IMR-90 (cell line): Measurements from ENCODE around the gene SPINT1. TPM values are rescaled to one million over a fixed set of nuclear protein-coding genes. Genes with fewer than 3 reads are reported as not detected.

Source experiments
- ATAC-seq: fragments of 200-7000 bp; cut with Tn5 transposase; 2 replicates; pipeline ENCODE4 v1.9.1; 2020; ENCODE audit warnings: low read depth, mild to moderate bottlenecking, moderate library complexity
- BruUV-seq: library from RNA; stranded (reverse); fragments of 400-500 nt; replicated peaks from 2 replicates; lab custom pipeline; 2021; lab: Mats Ljungman, UMichigan
- CTCF ChIA-PET: fragments of 300-600 bp; formaldehyde crosslinking; extraction: SDS; loops from one replicate; lab custom pipeline; 2021; ENCODE audit warnings: antibody characterized with exemption; lab: Yijun Ruan, JAX
- POLR2A ChIA-PET: fragments of 300-600 bp; sonication (Branson Sonifier 250); formaldehyde crosslinking; loops from one replicate; lab custom pipeline; 2022; ENCODE audit warnings: antibody characterized with exemption; ENCODE audit not compliant: unreplicated experiment; lab: Charles Lee
- DNase-seq: peaks from one replicate; pipeline ENCODE4 v3.0.0; 2013
- H2AFZ ChIP-seq: replicated peaks from 2 replicates; pipeline ENCODE3; 2013; ENCODE audit warnings: low read length, mild to moderate bottlenecking; ENCODE audit not compliant: poor library complexity
- H2AK5ac ChIP-seq: 2 replicates; pipeline ENCODE4 v1.6.1; 2013; ENCODE audit warnings: low read depth, low read length, inconsistent platforms
- H2AK9ac ChIP-seq: replicated peaks from 2 replicates; pipeline ENCODE3; 2013; ENCODE audit warnings: mild to moderate bottlenecking, low read depth, low read length, moderate library complexity; ENCODE audit not compliant: poor library complexity
- H2BK120ac ChIP-seq: 2 replicates; pipeline ENCODE4 v1.6.1; 2013; ENCODE audit warnings: low read depth, low read length, inconsistent platforms
- H2BK15ac ChIP-seq: 3 replicates; pipeline ENCODE4 v1.6.1; 2013; ENCODE audit warnings: low read depth, low read length, inconsistent platforms
- H2BK20ac ChIP-seq: 2 replicates; pipeline ENCODE4 v1.6.1; 2013; ENCODE audit warnings: low read depth, mild to moderate bottlenecking, inconsistent platforms, low read length, moderate library complexity
- H2BK5ac ChIP-seq: 2 replicates; pipeline ENCODE4 v1.6.1; 2013; ENCODE audit warnings: mild to moderate bottlenecking, low read depth, low read length, inconsistent platforms; ENCODE audit not compliant: poor library complexity, severe bottlenecking
- H3K14ac ChIP-seq: replicated peaks from 2 replicates; pipeline ENCODE4 v1.6.1; 2013; ENCODE audit warnings: low read depth, low read length, inconsistent platforms
- H3K18ac ChIP-seq: 2 replicates; pipeline ENCODE4 v1.6.1; 2013; ENCODE audit warnings: low read depth, low read length, control low read depth
- H3K23ac ChIP-seq: 2 replicates; pipeline ENCODE4 v1.6.1; 2013; ENCODE audit warnings: low read depth, low read length, inconsistent platforms
- H3K27ac ChIP-seq: 2 replicates; pipeline ENCODE4 v1.5.1; 2013; ENCODE audit warnings: mild to moderate bottlenecking, control low read depth, low read length; ENCODE audit not compliant: insufficient read depth
- H3K27me3 ChIP-seq: 2 replicates; pipeline ENCODE4 v1.6.1; 2013; ENCODE audit warnings: low read length; ENCODE audit not compliant: control insufficient read depth, insufficient read depth
- H3K36me3 ChIP-seq: 2 replicates; pipeline ENCODE4 v1.6.1; 2013; ENCODE audit warnings: low read length, mixed read lengths; ENCODE audit not compliant: control insufficient read depth, insufficient read depth
- H3K4ac ChIP-seq: 2 replicates; pipeline ENCODE4 v1.6.1; 2013; ENCODE audit warnings: low read depth, low read length, inconsistent platforms
- H3K4me1 ChIP-seq: 2 replicates; pipeline ENCODE4 v1.6.1; 2013; ENCODE audit warnings: low read length, mixed read lengths; ENCODE audit not compliant: control insufficient read depth, insufficient read depth
- H3K4me2 ChIP-seq: 2 replicates; pipeline ENCODE4 v1.6.1; 2013; ENCODE audit warnings: low read depth, mild to moderate bottlenecking, control low read depth, low read length, moderate library complexity
- H3K4me3 ChIP-seq: 2 replicates; pipeline ENCODE4 v1.5.1; 2013; ENCODE audit warnings: low read depth, mild to moderate bottlenecking, control low read depth, low read length, moderate library complexity; ENCODE audit not compliant: insufficient read depth
- H3K56ac ChIP-seq: 2 replicates; pipeline ENCODE4 v1.6.1; 2013; ENCODE audit warnings: low read length, inconsistent platforms; ENCODE audit not compliant: insufficient read depth; ENCODE audit errors: extremely low read depth
- H3K79me1 ChIP-seq, 2 experiments: 2 replicates each; pipeline ENCODE4 v1.6.1; 2013; ENCODE audit warnings: low read length in 2 of 2, inconsistent platforms in 1 of 2, low read depth in 1 of 2
- H3K9ac ChIP-seq: 2 replicates; pipeline ENCODE4 v1.6.1; 2013; ENCODE audit warnings: low read depth, low read length, control low read depth
- H3K9me1 ChIP-seq: 2 replicates; pipeline ENCODE4 v1.6.1; 2013; ENCODE audit warnings: low read length, inconsistent platforms; ENCODE audit not compliant: insufficient read depth
- H3K9me3 ChIP-seq: 2 replicates; pipeline ENCODE4 v1.6.1; 2013; ENCODE audit warnings: low read length; ENCODE audit not compliant: control insufficient read depth, insufficient read depth
- H4K20me1 ChIP-seq: 2 replicates; pipeline ENCODE4 v1.6.1; 2013; ENCODE audit warnings: low read length, inconsistent platforms; ENCODE audit not compliant: insufficient read depth
- H4K5ac ChIP-seq: 2 replicates; pipeline ENCODE4 v1.6.1; 2013; ENCODE audit warnings: mild to moderate bottlenecking, low read depth, low read length, control low read depth
- H4K8ac ChIP-seq, 2 experiments: 2 replicates each; pipeline ENCODE4 v1.6.1; 2013; ENCODE audit warnings: low read depth in 2 of 2, low read length in 2 of 2, control low read depth in 1 of 2, inconsistent platforms in 1 of 2
- H4K91ac ChIP-seq: 2 replicates; pipeline ENCODE4 v1.6.1; 2013; ENCODE audit warnings: low read depth, low read length, inconsistent platforms; ENCODE audit not compliant: insufficient read depth
- BHLHE40 ChIP-seq: fragments of 150-350 bp; IDR thresholded peaks from 2 replicates; pipeline ENCODE4 v1.6.1; 2016; ENCODE audit warnings: mild to moderate bottlenecking, low read depth, low read length
- CEBPB ChIP-seq: IDR thresholded peaks from 2 replicates; pipeline ENCODE4 v1.6.1; 2012; ENCODE audit warnings: low read depth, low read length, improper control_type of control experiment
- MAZ ChIP-seq: IDR thresholded peaks from 2 replicates; pipeline ENCODE4 v1.6.1; 2012; ENCODE audit warnings: low read depth, mild to moderate bottlenecking, low read length, improper control_type of control experiment, moderate library complexity, borderline replicate concordance
- RCOR1 ChIP-seq: IDR thresholded peaks from 2 replicates; pipeline ENCODE4 v1.6.1; 2012; ENCODE audit warnings: mild to moderate bottlenecking, low read length, improper control_type of control experiment; ENCODE audit not compliant: insufficient replicate concordance
- SMC3 ChIP-seq: fragments of 150-350 bp; IDR thresholded peaks from 2 replicates; pipeline ENCODE4 v1.6.1; 2016; ENCODE audit warnings: low read depth, mild to moderate bottlenecking, antibody characterized with exemption, low read length, moderate library complexity
- WGBS, 2 experiments: methylation state at CpG; one replicate each; pipeline versions ENCODE4 v1.1.5 to v1.1.7; 2013; ENCODE audit warnings: missing lambda C conversion rate in 2 of 2; ENCODE audit not compliant: insufficient read length in 1 of 2; ENCODE audit errors: extremely low coverage in 2 of 2; 5-methylcytosine and 5-hydroxymethylcytosine counted together
- dilution Hi-C: fragments of 300-500 bp; cut with HindIII; formaldehyde crosslinking; loops from one replicate; pipeline ENCODE4 v1.14.3; 2018; ENCODE audit warnings: low sequenced_read_pairs; ENCODE audit not compliant: unreplicated experiment
- in situ Hi-C: fragments of 300-500 bp; cut with MboI; formaldehyde crosslinking; loops from 3 replicates; pipeline ENCODE4 v1.14.3; 2019; ENCODE audit warnings: low sequenced_read_pairs, inconsistent platforms, mixed read lengths
- intact Hi-C: fragments of 100-400 bp; cut with micrococcal nuclease; formaldehyde crosslinking; loops from 2 replicates; pipeline ENCODE4 v1.10.0; 2022
- polyA plus RNA-seq, 3 experiments: library from polyadenylated mRNA; depleted of rRNA; stranded (reverse); fragments of >200 nt; gene quantifications; 2 replicates each; pipeline ENCODE4 v1.2.3, GENCODE V29; 2012; ENCODE audit warnings: low replicate concordance in 1 of 3
- total RNA-seq: library from RNA; depleted of rRNA; stranded (reverse); fragments of >200 nt; gene quantifications from 2 replicates; pipeline ENCODE4 v1.2.3, GENCODE V29; 2012

SPINT1 gene
- total and polyA plus RNA-seq, 2 of the 4 experiments (the other 2 are of a cell fraction): 0.90 to 2.1 TPM

DNA sequence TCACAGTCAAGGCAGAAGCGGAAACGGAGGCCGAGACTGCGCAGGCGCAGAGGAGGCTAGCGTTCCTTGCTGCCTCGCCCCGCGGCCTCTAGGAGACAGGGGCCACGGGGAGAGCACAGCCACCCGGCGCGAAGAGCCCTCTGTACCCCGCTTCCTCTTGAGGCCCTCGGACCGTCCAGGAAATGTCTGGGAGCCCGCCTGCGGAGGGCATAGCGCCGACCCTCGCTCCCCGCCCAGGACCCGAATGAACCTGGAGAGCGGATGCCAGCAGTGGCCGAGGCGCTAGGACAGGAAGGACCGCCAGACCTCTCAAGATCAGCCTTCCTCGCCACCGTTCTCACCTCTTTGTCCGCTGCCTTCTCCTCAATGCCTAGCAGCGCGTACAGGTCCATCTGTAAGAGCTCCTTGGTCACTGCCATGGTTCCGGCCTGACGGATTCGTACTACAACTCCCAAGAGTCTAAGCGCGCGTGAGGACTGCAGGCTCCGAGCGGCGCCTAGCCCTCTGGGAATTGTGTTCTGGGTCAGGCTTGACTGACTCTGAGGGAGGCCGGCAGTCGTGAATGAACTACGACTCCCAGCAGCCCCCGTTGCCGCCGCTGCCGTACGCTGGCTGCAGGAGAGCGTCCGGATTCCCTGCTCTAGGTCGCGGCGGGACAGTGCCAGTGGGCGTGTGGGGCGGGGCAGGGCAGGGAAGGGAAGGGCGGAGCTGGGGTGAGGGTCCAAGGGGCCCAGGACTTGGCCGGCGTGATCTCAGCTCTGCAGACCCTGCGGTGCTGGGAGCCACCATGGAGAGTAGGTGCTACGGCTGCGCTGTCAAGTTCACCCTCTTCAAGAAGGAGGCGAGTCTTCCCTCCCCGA, 36.6 kb upstream of the SPINT1 start, which contains the start of the genes DNAJC17 and ZFYVE19 (continued):
- peak; percentile 33; the same call in 1 of the 2 replicates for TF ChIP-seq MAZ
- no peak for TF ChIP-seq SMC3
- TF ChIP-seq BHLHE40: no peak

- peak overlapping the region; percentile 82 for H3K4me3 ChIP-seq
- no peaks in the 10 kb centered on the region for H3K9me1 ChIP-seq
- H2BK120ac ChIP-seq: peak overlapping the region; percentile 13; the same call in 1 of the 2 replicates
- H2BK20ac ChIP-seq: no peak overlapping the region
- peak overlapping the region; percentile 62 for H4K5ac ChIP-seq
- peaks cover 6% of the 10 kb centered on the region for H3K4me1 ChIP-seq
- H2AK9ac ChIP-seq: peak overlapping the region; percentile 90
- peak overlapping the region; percentile 81 for H3K4me2 ChIP-seq
- H3K27ac ChIP-seq: peak overlapping the region; percentile 76
- peak overlapping the region; percentile 65 for H2AK5ac ChIP-seq
- H2BK15ac ChIP-seq: no peak overlapping the region; the same call in 2 of the 3 replicates
- dilution Hi-C loops (no loop called here), intact Hi-C loops (loop anchor here (1.0 kb wide), 1 partner anchor 36 kb away; the partner anchor contains the start of gene SPINT1), in situ Hi-C loops (no loop called here)
- no peaks in the 10 kb centered on the region for H4K20me1 ChIP-seq
- no peaks in the 10 kb centered on the region for H3K9me3 ChIP-seq
- WGBS, 2 experiments: 84% methylated on average over 6 of the region's 19 CpGs; no CpG with 5 or more reads in 1 of the 2 experiments
- H3K23ac ChIP-seq: peak overlapping the region; percentile 46
- H3K36me3 ChIP-seq: peaks cover 12% of the 10 kb centered on the region; the same call in 1 of the 2 replicates
- H3K14ac ChIP-seq: peak overlapping the region; percentile 87
- peak; percentile 40 for DNase-seq
- H3K4ac ChIP-seq: peak overlapping the region; percentile 66
- ChIA-PET CTCF (no interaction called here), POLR2A (no interaction called here)
- TF ChIP-seq RCOR1: peak; percentile 36
- TF ChIP-seq CEBPB: no peak
- H3K56ac ChIP-seq: peak overlapping the region; percentile 38
- peak overlapping the region; percentile 75 for H3K9ac ChIP-seq
- H4K91ac ChIP-seq: peak overlapping the region; percentile 81
- H3K27me3 ChIP-seq: no peaks in the 10 kb centered on the region
- no peak for ATAC-seq
- peak overlapping the region; percentile 52 for H2BK5ac ChIP-seq
- peaks cover 33 to 49% of the 10 kb centered on the region in 2 experiments for H3K79me1 ChIP-seq
- peak overlapping the region; percentile 20 for H3K18ac ChIP-seq
- no TSS peak for BruUV-seq
- H4K8ac ChIP-seq: peak overlapping the region; percentile 91 to 98
- peak overlapping the region; percentile 95 for H2AFZ ChIP-seq
These were observed 35.9 kb upstream of the SPINT1 start for GRCh38 chr15:40807888-40808461.
